Stimulated activated naive CD8-positive, alpha-beta T cell treated with anti-CD3 and anti-CD28 coated beads, Interleukin-15, amount 100 ng/mL, for 72 hours (primary cell): ENCODE measurements around the gene ERLEC1.

Experiments
- ATAC-seq: fragments of 150-1000 bp; cut with Tn5 transposase; 2 replicates; pipeline ENCODE4 v1.10.0; 2021; ENCODE audit warnings: mild to moderate bottlenecking, moderate library complexity
- DNase-seq, 2 donors: peaks; one replicate each; pipeline ENCODE4 v3.0.0; 2021 to 2022
- H3K27ac Mint-ChIP-seq, 2 donors: one replicate each; pipeline ENCODE4 v1.8.0; 2022; ENCODE audit warnings: mild to moderate bottlenecking in 2 of 2, mixed read lengths in 2 of 2, moderate library complexity in 2 of 2
- H3K27me3 Mint-ChIP-seq: one replicate; pipeline ENCODE4 v1.8.0; 2022; ENCODE audit warnings: mixed read lengths
- H3K4me1 Mint-ChIP-seq: one replicate; pipeline ENCODE4 v1.8.0; 2022; ENCODE audit warnings: mild to moderate bottlenecking, mixed read lengths
- H3K4me3 Mint-ChIP-seq, 2 donors: one replicate each; pipeline ENCODE4 v1.8.0; 2022; ENCODE audit warnings: mild to moderate bottlenecking in 2 of 2, mixed read lengths in 2 of 2, moderate library complexity in 1 of 2
- H3K9me3 Mint-ChIP-seq, 2 donors: one replicate each; pipeline ENCODE4 v1.8.0; 2022; ENCODE audit warnings: mixed read lengths in 2 of 2

The ERLEC1 gene

DNA sequence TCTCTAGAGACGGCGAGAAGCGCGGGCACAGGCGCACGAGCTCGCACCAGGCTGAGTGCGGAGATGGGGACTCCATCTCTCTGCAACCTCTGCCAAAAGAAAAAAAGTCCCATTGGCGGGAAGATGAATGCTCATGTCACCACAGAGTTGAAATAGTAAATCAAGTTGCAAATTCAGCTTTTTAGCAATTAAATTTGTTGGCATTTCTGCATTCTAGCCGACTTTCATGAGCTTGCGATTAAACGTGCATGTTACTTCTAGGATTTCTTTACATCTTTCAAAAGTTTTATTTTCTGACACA, 18.7 kb upstream of the ERLEC1 start:
- Mint-ChIP-seq H3K4me3 (peak overlapping the region; percentile 84 to 94), H3K4me1 (peaks cover 34% of the 10 kb centered on the region), H3K9me3 (no peaks in the 10 kb centered on the region), H3K27me3 (no peaks in the 10 kb centered on the region), H3K27ac (peak overlapping the region; percentile 98 to 99)
- DNase-seq = no peak
- ATAC-seq = peak; percentile 80

DNA sequence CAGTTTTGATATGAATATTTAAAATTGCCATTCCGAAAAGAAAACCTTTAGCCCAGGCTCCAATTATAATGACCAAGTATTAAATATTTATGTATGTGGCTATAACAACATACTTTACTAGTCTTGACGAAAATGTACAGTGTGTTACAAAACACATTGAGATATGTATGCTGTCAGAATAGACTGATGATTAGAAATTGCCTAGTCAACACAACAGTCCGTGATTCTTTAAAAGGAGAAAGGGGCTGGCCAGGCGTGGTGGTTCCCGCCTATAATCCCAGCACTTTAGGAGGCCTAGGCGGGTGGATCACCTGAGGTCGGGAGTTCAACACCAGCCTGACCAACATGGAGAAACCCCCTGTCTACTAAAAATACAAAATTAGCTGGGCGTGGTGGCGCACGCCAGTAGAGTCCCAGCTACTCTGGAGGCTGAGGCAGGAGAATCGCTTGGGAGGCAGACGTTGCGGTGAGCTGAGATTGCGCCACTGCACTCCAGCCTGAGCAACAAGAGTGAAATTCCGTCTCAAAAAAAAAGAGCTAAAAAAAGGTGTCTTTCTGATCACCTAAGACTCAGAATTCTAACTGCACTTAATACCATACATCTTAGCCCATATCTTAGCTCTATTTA, 17.4 kb upstream of the ERLEC1 start:
- H3K9me3 Mint-ChIP-seq = no peaks in the 10 kb centered on the region
- H3K4me1 Mint-ChIP-seq = peaks cover 38% of the 10 kb centered on the region
- H3K4me3 Mint-ChIP-seq = peak overlapping the region; percentile 84 to 94
- peak overlapping the region in 1 of 2 donors; percentile 34 for H3K27ac Mint-ChIP-seq
- ATAC-seq = no peak
- H3K27me3 Mint-ChIP-seq = no peaks in the 10 kb centered on the region
- DNase-seq = no peak

DNA sequence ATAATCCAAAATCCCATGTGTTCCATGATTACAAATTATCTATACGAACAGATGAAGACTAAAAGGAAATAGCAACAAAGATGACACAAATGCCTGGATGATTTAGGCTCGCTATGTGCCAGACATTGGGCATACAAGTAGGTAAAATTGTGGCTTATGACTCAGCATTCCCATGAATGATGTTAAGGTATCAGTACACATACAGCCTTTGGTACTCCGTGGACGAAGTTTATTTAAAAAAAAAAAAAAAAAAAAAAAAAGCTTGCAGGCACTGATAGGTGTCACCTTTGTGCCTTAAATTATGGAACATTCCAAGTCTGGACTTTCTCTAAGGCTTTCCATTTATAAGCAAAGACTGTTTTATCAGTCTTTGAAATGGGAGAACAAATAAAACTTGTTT, 16.6 kb upstream of the ERLEC1 start:
- Mint-ChIP-seq H3K4me1 (peaks cover 38% of the 10 kb centered on the region), H3K27me3 (no peaks in the 10 kb centered on the region), H3K4me3 (no peak overlapping the region), H3K9me3 (no peaks in the 10 kb centered on the region), H3K27ac (no peak overlapping the region)
- ATAC-seq (no peak), DNase-seq (no peak)

DNA sequence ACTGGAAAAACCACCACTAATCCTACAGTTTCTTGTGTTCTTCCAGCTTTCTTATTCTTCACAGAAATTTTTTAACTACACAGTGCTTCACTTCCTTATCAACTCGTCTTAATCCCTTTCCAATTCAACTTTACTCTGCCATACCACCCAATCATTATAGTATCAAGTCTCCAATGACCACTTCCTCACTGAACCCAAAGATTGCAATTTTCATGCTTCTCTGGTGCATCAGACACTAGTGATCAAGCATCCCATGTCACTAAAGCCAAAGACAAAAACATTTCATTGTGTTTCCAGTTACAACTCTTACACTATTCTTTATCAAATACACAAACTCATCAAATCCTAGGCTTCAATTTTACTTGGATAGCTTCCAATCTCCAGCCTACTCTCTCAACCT, 9.7 kb upstream of the ERLEC1 start:
- Mint-ChIP-seq H3K4me3 (no peak overlapping the region), H3K9me3 (no peaks in the 10 kb centered on the region), H3K27me3 (no peaks in the 10 kb centered on the region), H3K27ac (peak overlapping the region in 1 of 2 donors; percentile 20), H3K4me1 (peaks cover 26% of the 10 kb centered on the region)
- ATAC-seq = no peak
- no peak for DNase-seq

DNA sequence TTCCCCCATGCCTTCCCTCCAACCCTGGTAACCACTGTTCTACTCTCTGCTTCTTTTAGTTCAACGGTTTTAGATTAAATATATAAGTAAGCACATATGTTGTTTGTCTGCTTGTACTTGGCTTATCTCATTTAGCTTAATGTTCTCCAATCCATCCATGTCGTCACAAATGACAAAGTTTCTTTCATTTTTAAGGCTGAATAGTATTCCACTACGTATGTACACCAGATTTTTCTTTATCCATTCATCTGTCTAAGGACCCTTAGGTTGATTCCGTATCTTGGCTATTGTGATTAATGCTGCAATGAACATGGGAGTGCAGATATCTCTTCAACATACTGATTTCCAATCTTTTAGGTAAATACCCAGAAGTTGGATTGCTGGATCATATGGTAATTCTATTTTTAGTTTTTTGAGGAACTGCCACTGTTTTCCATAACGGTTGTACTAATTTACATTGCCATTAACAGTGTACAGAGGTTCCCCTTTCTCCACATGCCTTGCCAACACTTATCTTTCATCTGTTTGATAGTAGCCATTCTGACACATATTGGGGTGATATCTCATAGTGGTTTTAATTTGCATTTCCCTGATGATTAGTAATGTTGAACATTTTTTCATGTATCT, 8.2 kb upstream of the ERLEC1 start:
- peaks cover 26% of the 10 kb centered on the region for H3K4me1 Mint-ChIP-seq
- no peak overlapping the region for H3K4me3 Mint-ChIP-seq
- no peak overlapping the region for H3K27ac Mint-ChIP-seq
- H3K27me3 Mint-ChIP-seq = no peaks in the 10 kb centered on the region
- DNase-seq = no peak
- ATAC-seq = no peak
- no peaks in the 10 kb centered on the region for H3K9me3 Mint-ChIP-seq

DNA sequence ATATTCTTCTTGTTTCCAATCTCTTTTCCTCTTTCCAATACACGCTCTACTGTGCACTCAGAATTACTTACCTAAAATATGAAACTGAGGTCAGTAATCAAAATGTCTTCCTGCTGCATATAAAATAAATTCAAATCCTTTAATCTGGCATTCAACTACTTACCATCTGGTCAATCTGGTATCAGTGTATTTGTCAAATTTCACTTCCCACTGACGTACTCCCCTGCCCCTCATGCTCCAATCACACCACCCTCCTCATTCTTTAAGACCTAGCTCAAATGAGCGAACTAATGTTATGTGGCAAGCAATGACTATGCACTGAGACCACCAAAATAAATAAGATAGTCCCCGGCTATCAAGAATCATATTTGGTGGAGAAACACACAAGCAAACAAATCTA, 6.8 kb upstream of the ERLEC1 start:
- DNase-seq (no peak), ATAC-seq (no peak)
- H3K9me3 Mint-ChIP-seq = no peaks in the 10 kb centered on the region
- H3K27me3 Mint-ChIP-seq = no peaks in the 10 kb centered on the region
- H3K4me1 Mint-ChIP-seq = peaks cover 31% of the 10 kb centered on the region
- no peak overlapping the region for H3K4me3 Mint-ChIP-seq
- H3K27ac Mint-ChIP-seq = no peak overlapping the region

DNA sequence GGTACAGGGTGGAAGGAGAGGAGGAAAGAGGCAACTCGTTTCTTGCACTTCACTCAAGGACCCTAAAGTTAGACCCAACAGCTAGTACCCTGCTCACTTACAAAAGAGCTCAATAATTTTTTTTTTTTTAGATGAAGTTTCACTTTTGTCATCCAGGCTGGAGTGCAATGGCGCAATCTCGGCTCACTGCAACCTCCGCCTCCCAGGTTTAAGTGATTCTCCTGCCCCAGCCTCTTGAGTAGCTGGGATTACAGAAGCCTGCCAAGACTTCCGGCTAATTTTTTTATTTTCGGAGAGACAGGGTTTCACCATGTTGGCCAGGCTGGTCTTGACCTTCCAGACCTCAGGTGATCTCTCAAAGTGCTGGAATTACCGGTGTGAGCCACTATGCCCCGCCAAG, 4.2 kb upstream of the ERLEC1 start:
- H3K27ac Mint-ChIP-seq = no peak overlapping the region
- peaks cover 26% of the 10 kb centered on the region for H3K4me1 Mint-ChIP-seq
- H3K4me3 Mint-ChIP-seq = no peak overlapping the region

DNA sequence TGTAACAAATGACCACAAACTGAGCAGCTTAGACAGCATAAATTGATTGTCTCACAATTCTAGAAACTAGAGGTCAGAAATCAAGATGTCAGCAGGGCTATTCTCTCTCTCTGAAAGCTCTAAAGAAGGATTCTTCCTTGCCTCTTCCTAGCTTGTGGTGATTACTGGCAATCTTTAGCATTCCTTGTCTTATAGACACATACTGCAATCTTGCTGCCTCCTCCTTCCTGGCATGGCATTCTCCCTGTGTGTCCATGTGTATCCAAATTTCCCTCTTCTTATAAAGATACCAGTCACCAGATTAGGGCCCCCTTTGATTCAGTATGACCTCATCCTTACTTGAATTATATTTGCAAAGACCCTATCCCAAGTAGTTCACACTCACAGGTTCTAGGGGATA, 2.4 kb upstream of the ERLEC1 start:
- no peaks in the 10 kb centered on the region for H3K9me3 Mint-ChIP-seq
- H3K4me1 Mint-ChIP-seq = peaks cover 24% of the 10 kb centered on the region
- DNase-seq = no peak
- no peaks in the 10 kb centered on the region for H3K27me3 Mint-ChIP-seq
- no peak for ATAC-seq
- peak overlapping the region; percentile 86 to 99 for H3K4me3 Mint-ChIP-seq
- H3K27ac Mint-ChIP-seq = no peak overlapping the region

More for the DNA sequence above, 4.2 kb upstream of the ERLEC1 start:
- no peaks in the 10 kb centered on the region for H3K9me3 Mint-ChIP-seq
- DNase-seq (no peak), ATAC-seq (no peak)
- no peaks in the 10 kb centered on the region for H3K27me3 Mint-ChIP-seq

DNA sequence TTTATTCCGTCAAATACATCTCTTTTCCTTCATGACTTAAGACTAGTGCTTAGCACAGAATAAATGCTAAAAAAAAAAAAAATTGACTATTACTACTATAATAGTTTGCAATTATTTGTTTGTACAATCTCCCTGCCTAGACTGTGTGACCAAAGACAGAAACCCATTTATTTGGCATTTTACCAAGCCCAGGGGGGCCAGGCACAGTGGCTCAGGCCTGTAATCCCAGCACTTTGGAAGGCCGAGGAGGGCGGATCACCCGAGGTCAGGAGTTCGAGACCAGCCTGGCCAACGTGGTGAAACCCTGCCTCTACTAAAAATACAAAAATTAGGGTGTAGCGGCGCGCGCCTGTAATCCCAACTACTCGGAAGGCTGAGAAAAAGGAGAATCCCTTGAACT, 1.5 kb upstream of the ERLEC1 start:
- Mint-ChIP-seq H3K27ac (peak overlapping the region; percentile 28 to 99), H3K4me1 (peaks cover 18% of the 10 kb centered on the region), H3K9me3 (no peaks in the 10 kb centered on the region), H3K4me3 (peak overlapping the region; percentile 86 to 99), H3K27me3 (no peaks in the 10 kb centered on the region)
- DNase-seq = no peak
- no peak for ATAC-seq

DNA sequence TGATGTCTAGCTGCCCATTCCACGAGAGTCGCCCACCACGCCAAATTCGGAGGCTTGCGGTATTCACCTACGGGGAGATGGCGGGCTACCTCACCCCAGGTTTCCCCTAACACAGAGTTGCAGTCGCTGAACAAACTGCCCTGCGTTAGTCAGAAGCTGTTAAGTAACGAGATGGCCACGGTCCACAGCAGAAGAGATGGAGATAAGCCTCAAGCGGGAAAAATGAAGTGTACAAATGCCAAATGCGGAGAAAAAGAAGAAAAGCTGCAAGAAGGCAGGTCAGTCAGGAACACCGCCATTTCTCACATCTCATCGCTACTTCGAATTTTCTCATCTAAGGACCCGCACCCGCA, 516 bp upstream of the ERLEC1 start:
- DNase-seq (peak; percentile 33 to 41), ATAC-seq (peak; percentile 33)
- Mint-ChIP-seq H3K27me3 (no peaks in the 10 kb centered on the region), H3K4me1 (peaks cover 23% of the 10 kb centered on the region), H3K27ac (peak overlapping the region; percentile 99), H3K9me3 (no peaks in the 10 kb centered on the region), H3K4me3 (peak overlapping the region; percentile 86 to 99)

DNA sequence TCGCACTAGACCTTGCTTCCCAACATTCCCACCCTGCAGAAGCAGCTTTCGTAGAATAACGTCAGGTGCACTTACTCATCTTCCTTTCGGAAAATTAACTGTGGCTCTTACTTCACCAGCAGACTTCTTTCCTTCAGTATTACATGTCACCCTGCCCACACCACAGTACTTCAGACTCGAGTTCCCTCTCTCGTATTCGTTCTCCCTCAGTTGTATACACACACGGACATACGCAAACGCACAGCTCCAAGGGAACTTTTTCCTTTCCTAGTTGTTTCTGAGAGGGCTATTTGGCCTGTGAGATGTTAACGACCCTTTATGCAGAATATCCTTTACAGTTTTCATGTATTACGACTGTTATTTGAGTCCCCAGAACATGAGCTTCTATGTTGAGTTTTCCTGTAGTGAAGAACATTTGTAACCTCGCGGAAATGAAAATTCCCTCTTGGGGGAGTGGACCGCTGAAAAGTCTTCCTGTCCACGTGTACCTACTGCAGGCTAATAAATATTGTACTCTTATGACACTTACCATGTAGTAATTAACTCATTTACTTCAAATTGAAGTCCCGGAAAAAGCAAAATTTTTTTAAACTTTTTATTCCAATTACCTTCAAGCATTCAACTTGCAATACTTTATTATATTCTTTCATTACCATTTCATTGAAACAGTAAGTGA, 908 bp downstream of the ERLEC1 start:
- Mint-ChIP-seq H3K27me3 (no peaks in the 10 kb centered on the region), H3K27ac (peak overlapping the region; percentile 99), H3K4me3 (peak overlapping the region; percentile 86 to 99), H3K4me1 (peaks cover 23% of the 10 kb centered on the region), H3K9me3 (no peaks in the 10 kb centered on the region)
- DNase-seq (peak in 1 of 2 donors; percentile 13), ATAC-seq (peak; percentile 18)

DNA sequence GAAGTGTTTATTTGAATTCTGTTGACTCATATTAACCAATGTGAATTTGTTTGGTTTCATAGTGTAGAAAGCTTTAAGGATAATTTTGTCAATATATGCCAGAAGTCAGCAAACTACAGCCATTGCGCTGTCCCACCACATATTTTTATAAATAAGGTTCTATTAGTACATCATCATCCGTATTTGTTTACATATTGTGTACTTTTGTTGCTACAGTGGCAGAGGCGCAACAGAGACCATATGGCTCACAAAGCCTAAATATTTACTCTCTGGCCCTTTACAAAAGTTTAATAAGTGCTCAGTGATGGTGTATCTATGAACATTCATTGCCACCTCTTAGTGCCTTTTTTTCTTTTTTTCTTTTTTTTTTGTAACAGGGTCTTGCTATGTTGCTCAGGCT, 6.4 kb downstream of the ERLEC1 start:
- ATAC-seq = no peak
- no peak for DNase-seq
- Mint-ChIP-seq H3K9me3 (no peaks in the 10 kb centered on the region), H3K27ac (no peak overlapping the region), H3K27me3 (no peaks in the 10 kb centered on the region), H3K4me3 (no peak overlapping the region), H3K4me1 (peaks cover 10% of the 10 kb centered on the region)

DNA sequence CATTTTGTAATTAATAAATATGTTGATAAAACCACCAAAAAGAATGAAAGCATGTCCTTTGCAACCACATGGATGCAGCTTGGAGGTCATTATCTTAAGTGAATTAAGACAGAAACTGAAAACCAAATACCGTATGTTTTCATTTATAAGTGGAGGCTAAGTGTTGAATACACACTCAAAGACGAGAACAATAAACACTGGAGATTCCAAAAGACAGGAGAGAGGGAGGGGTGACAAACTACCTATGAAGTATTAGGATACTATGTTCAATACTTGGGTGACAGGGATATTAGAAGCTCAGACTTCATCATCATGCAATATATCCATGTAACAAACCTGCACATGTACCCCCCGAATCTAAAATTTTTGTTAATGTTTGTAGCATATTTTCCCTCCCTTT, 7.0 kb downstream of the ERLEC1 start:
- Mint-ChIP-seq H3K4me3 (no peak overlapping the region), H3K9me3 (no peaks in the 10 kb centered on the region), H3K27me3 (no peaks in the 10 kb centered on the region), H3K4me1 (peaks cover 6% of the 10 kb centered on the region), H3K27ac (no peak overlapping the region)
- DNase-seq (no peak), ATAC-seq (no peak)

DNA sequence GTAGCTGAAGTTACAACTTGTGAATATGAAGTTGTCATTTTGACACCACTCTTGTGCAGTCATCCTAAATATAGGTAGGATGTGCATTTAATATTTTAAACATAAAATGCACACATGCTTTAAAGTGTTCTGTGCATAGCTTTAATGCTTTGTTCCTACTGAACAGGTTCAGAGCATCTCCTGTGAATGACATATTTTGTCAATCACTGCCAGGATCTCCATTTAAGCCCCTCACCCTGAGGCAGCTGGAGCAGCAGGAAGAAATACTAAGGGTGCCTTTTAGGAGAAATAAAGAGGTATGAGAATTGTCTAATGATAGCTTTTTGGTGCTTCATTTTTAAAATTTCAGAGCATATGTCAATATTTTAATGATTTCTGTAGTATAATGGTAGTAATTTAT, 14.7 kb downstream of the ERLEC1 start:
- DNase-seq (no peak), ATAC-seq (no peak)
- H3K4me3 Mint-ChIP-seq = no peak overlapping the region
- no peak overlapping the region for H3K27ac Mint-ChIP-seq
- H3K4me1 Mint-ChIP-seq = no peaks in the 10 kb centered on the region
- no peaks in the 10 kb centered on the region for H3K9me3 Mint-ChIP-seq
- no peaks in the 10 kb centered on the region for H3K27me3 Mint-ChIP-seq

DNA sequence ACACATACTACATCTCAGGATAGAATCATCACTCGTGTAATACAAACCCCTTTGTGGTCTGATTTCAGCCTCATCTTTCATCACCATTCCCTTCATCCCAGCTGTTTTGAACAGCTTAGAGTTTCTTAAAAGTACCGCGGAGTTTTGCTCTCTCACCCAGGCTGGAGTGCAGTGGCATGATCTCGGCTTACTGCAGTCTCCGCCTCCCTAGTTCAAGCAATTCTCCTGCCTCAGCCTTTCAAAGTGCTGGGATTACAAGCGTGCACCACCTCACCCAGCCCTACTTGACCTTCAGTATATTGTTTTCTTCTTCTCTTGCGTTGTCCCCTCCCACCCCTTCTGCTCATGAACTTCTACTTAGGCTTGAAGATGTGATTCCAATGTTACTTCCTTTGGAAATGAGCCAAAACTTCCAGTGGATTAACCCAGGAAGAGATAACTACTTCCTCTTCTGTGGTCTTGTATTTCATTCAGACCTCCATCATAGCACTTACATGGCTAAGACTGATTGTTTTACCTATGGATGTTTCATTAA, 15.8 kb downstream of the ERLEC1 start:
- no peak overlapping the region for H3K4me3 Mint-ChIP-seq
- H3K4me1 Mint-ChIP-seq = no peaks in the 10 kb centered on the region
- ATAC-seq (no peak), DNase-seq (no peak)
- H3K27me3 Mint-ChIP-seq = no peaks in the 10 kb centered on the region
- no peaks in the 10 kb centered on the region for H3K9me3 Mint-ChIP-seq
- no peak overlapping the region for H3K27ac Mint-ChIP-seq

DNA sequence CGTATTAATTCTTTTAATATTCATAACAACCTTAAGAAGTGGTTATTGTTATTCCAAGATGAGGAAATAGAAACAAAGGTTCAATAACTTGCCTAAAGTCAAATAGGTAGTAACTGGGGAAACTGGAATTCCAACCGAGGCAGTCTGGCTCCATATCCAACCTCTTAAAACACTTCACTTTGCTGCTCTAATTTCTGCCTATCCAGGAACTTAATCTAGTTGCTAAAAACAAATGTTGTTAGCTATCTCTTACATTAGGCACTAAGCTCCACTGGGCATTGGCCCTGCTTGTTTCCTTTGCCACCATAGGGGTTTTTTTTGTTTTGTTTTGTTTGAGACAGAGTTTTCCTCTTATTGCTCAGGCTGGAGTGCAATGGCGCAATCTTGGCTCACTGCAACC, 24.8 kb downstream of the ERLEC1 start:
- Mint-ChIP-seq H3K27ac (peak overlapping the region in 1 of 2 donors; percentile 19), H3K4me1 (no peaks in the 10 kb centered on the region), H3K9me3 (no peaks in the 10 kb centered on the region), H3K27me3 (no peaks in the 10 kb centered on the region), H3K4me3 (no peak overlapping the region)
- no peak for ATAC-seq
- DNase-seq = no peak
